Mucosa of gallbladder (tissue), 1 donor: ENCODE measurements around the gene ATP5ME. TPM values are rescaled to one million over a fixed set of nuclear protein-coding genes. Genes with fewer than 3 reads are reported as not detected.
"Not testable (repeated sequence)": the region's sequence is repeated elsewhere in the genome, so short reads cannot be mapped to it uniquely, and the experiment has no call there.

ENCODE experiments used
- DNase-seq: peaks from one replicate; pipeline ENCODE4 v3.0.0-alpha.2; 2020; ENCODE audit warnings: low spot score
- total RNA-seq: library from RNA; stranded (reverse); gene quantifications from one replicate; pipeline ENCODE4 v1.2.1, GENCODE V29; 2021
- donor health status: DM: no; HTN: no; CAD: no.

The ATP5ME gene
- total RNA-seq, 1 donor from 2014 or later = 252 TPM

GRCh38 chr4:656436-657337, 17.4 kb downstream of the ATP5ME start:
- no peak for DNase-seq

GRCh38 chr4:655464-656151, 18.5 kb downstream of the ATP5ME start:
- no peak for DNase-seq

- no peak for DNase-seq
Observed at GRCh38 chr4:654871-655463, 19.1 kb downstream of the ATP5ME start.

GRCh38 chr4:654503-654845, 19.6 kb downstream of the ATP5ME start:
- no peak for DNase-seq

- no peak for DNase-seq
Observed at GRCh38 chr4:653831-654502, 20.1 kb downstream of the ATP5ME start.

- DNase-seq = no peak
Observed at GRCh38 chr4:653080-653821, 20.8 kb downstream of the ATP5ME start.

GRCh38 chr4:651884-652642, 22.0 kb downstream of the ATP5ME start:
- DNase-seq = no peak

- DNase-seq = no peak
Observed at GRCh38 chr4:650951-651883, 22.9 kb downstream of the ATP5ME start.

GRCh38 chr4:650461-650860, 23.6 kb downstream of the ATP5ME start:
- DNase-seq = no peak

- no peak for DNase-seq
Observed at GRCh38 chr4:649751-650310, 24.2 kb downstream of the ATP5ME start.

GRCh38 chr4:649293-649625, 24.8 kb downstream of the ATP5ME start:
- no peak for DNase-seq

GRCh38 chr4:648579-649292, 25.3 kb downstream of the ATP5ME start:
- no peak for DNase-seq

- no peak for DNase-seq
Observed at GRCh38 chr4:647481-647880, 26.6 kb downstream of the ATP5ME start.

- no peak for DNase-seq
Observed at GRCh38 chr4:646460-646859, 27.6 kb downstream of the ATP5ME start.

- not testable (repeated sequence) for DNase-seq
Observed at GRCh38 chr4:642366-642765, 31.7 kb downstream of the ATP5ME start.

GRCh38 chr4:637536-638280, 36.4 kb downstream of the ATP5ME start:
- no peak for DNase-seq

GRCh38 chr4:636628-637159, 37.4 kb downstream of the ATP5ME start:
- DNase-seq = no peak
